A673 (cell line): ENCODE data around the gene SLC25A13.
"Not testable (repeated sequence)": the region's sequence is repeated elsewhere in the genome, so short reads cannot be mapped to it uniquely, and the experiment has no call there.

Source experiments
- CTCF ChIP-seq: fragments of 300-800, 200-600 bp; sonication (generic); conservative IDR thresholded peaks from 2 replicates; pipeline ENCODE4 v1.5.1; 2017; ENCODE audit warnings: low read depth, mild to moderate bottlenecking, antibody characterized with exemption, low read length, moderate library complexity, mixed read lengths
- EZH2 ChIP-seq: fragments of 200-600 bp; sonication (generic); IDR thresholded peaks from 2 replicates; pipeline ENCODE4 v1.6.1; 2017; ENCODE audit warnings: borderline replicate concordance, low read depth, mild to moderate bottlenecking, mixed read lengths, antibody characterized with exemption, low read length; ENCODE audit not compliant: poor library complexity, severe bottlenecking

GRCh38 chr7:96293911-96294310 is 28.0 kb downstream of the SLC25A13 start:
- TF ChIP-seq CTCF, EZH2: not testable (repeated sequence)
